Liver (tissue), 9 donors: ENCODE measurements around the gene SRD5A1. TPM values are rescaled to one million over a fixed set of nuclear protein-coding genes. Genes with fewer than 3 reads are reported as not detected.
A peak's percentile ranks its signal among the peaks of the same experiment; 100 is the strongest.

Source experiments
- DNase-seq: peaks from one replicate; pipeline ENCODE4 v3.0.0-alpha.2; 2017; ENCODE audit warnings: low spot score
- H3K27ac ChIP-seq, 2 donors: one replicate each; pipeline ENCODE4 v1.7.0; 2013; ENCODE audit warnings: inconsistent platforms in 2 of 2, low read length in 2 of 2, control low read depth in 1 of 2, low read depth in 1 of 2, mild to moderate bottlenecking in 1 of 2
- H3K27me3 ChIP-seq, 4 donors: one replicate each; pipeline versions ENCODE4 v1.6.1 to v1.7.0; 2013; ENCODE audit warnings: low read length in 3 of 4, inconsistent platforms in 1 of 4, mild to moderate bottlenecking in 1 of 4, moderate library complexity in 1 of 4; ENCODE audit not compliant: control insufficient read depth in 4 of 4, insufficient read depth in 4 of 4
- H3K36me3 ChIP-seq, 4 donors: one replicate each; pipeline versions ENCODE4 v1.6.1 to v1.7.0; 2013; ENCODE audit warnings: low read length in 3 of 4, mild to moderate bottlenecking in 3 of 4, low read depth in 1 of 4, moderate library complexity in 1 of 4; ENCODE audit not compliant: control insufficient read depth in 4 of 4, insufficient read depth in 3 of 4
- H3K4me1 ChIP-seq, 4 donors: one replicate each; pipeline versions ENCODE4 v1.6.1 to v1.7.0; 2013; ENCODE audit warnings: low read length in 3 of 4, mild to moderate bottlenecking in 3 of 4, moderate library complexity in 1 of 4; ENCODE audit not compliant: control insufficient read depth in 4 of 4, insufficient read depth in 4 of 4
- H3K4me3 ChIP-seq, 3 donors: one replicate each; pipeline versions ENCODE4 v1.6.1 to v1.7.0; 2013; ENCODE audit warnings: low read length in 3 of 3, control low read depth in 1 of 3, low read depth in 1 of 3, mild to moderate bottlenecking in 1 of 3
- H3K9ac ChIP-seq, 2 donors: one replicate each; pipeline ENCODE4 v1.7.0; 2013; ENCODE audit warnings: low read length in 2 of 2, mild to moderate bottlenecking in 2 of 2, moderate library complexity in 2 of 2, control low read depth in 1 of 2, low read depth in 1 of 2
- H3K9me3 ChIP-seq, 4 donors: one replicate each; pipeline versions ENCODE4 v1.6.1 to v1.7.0; 2013; ENCODE audit warnings: low read length in 3 of 4; ENCODE audit not compliant: control insufficient read depth in 4 of 4
- ATF3 ChIP-seq: IDR thresholded peaks from 2 replicates; pipeline ENCODE4 v1.6.1; 2016; ENCODE audit warnings: antibody characterized with exemption
- EGR1 ChIP-seq, 2 donors: IDR thresholded peaks; 2 replicates each; pipeline ENCODE4 v1.6.1; 2016 to 2018; ENCODE audit warnings: antibody characterized with exemption in 2 of 2, low read depth in 2 of 2
- GABPA ChIP-seq, 2 donors: IDR thresholded peaks in 1 of 2; conservative IDR thresholded peaks in 1 of 2; 2 replicates each; pipeline ENCODE4 v1.6.1; 2016; ENCODE audit warnings: antibody characterized with exemption in 2 of 2, mild to moderate bottlenecking in 1 of 2, moderate library complexity in 1 of 2
- HNF4A ChIP-seq, 2 donors: conservative IDR thresholded peaks; 2 replicates each; pipeline ENCODE4 v1.6.1; 2016; ENCODE audit warnings: antibody characterized with exemption in 2 of 2, mild to moderate bottlenecking in 2 of 2
- HNF4G ChIP-seq: IDR thresholded peaks from 2 replicates; pipeline ENCODE4 v1.6.1; 2016; ENCODE audit warnings: antibody characterized with exemption
- JUND ChIP-seq, 2 donors: IDR thresholded peaks; 2 replicates each; pipeline ENCODE4 v1.6.1; 2016; ENCODE audit warnings: antibody characterized with exemption in 2 of 2
- NR2F2 ChIP-seq: IDR thresholded peaks from 2 replicates; pipeline ENCODE4 v1.6.1; 2016; ENCODE audit warnings: antibody characterized with exemption
- RAD21 ChIP-seq, 2 donors: IDR thresholded peaks; 2 replicates each; pipeline ENCODE4 v1.6.1; 2016; ENCODE audit warnings: antibody characterized with exemption in 2 of 2, mild to moderate bottlenecking in 2 of 2
- RXRA ChIP-seq, 2 donors: IDR thresholded peaks; 2 replicates each; pipeline ENCODE4 v1.6.1; 2017 to 2018; ENCODE audit warnings: antibody characterized with exemption in 2 of 2, mild to moderate bottlenecking in 1 of 2
- YY1 ChIP-seq: IDR thresholded peaks from 2 replicates; pipeline ENCODE4 v1.6.1; 2016; ENCODE audit warnings: antibody characterized with exemption, mild to moderate bottlenecking
- WGBS: extraction: QIAGEN DNeasy Blood & Tissue Kit; methylation state at CpG from one replicate; pipeline ENCODE4 v1.1.7; 2013; 5-methylcytosine and 5-hydroxymethylcytosine counted together
- polyA plus RNA-seq, 2 donors: library from polyadenylated mRNA; stranded (reverse) in 1 of 2; unstranded in 1 of 2; fragments of 200-250 nt in 1 of 2; fragments of >200 nt in 1 of 2; fragmentation: Nextera tagmentation in 1 of 2; extraction: Ambion mirVana in 1 of 2; gene quantifications; one replicate each; pipeline versions ENCODE4 v1.2.1 to v1.2.3, GENCODE V29; 2013 to 2015
- total RNA-seq, 2 donors: library from RNA; depleted of rRNA; stranded (reverse); fragments of >200 nt; gene quantifications; one replicate each; pipeline ENCODE4 v1.2.3, GENCODE V29; 2014
- TF ChIP-seq, protein P1 (sequence below): IDR thresholded peaks from 2 replicates; pipeline ENCODE4 v1.6.1; 2016; ENCODE audit warnings: antibody characterized with exemption, mild to moderate bottlenecking
- TF ChIP-seq, protein P2 (sequence below): fragments of 150-350 bp; IDR thresholded peaks from 2 replicates; pipeline ENCODE4 v1.5.1; 2017; ENCODE audit warnings: improper control_type of control experiment, low read depth, low read length; ENCODE audit not compliant: missing input control
- donor health status: healthy.
- donor health status: healthy.
- donor health status: healthy.
- donor health status: healthy.
- donor health status: healthy.

Gene SRD5A1
- total and polyA plus RNA-seq, 4 donors, result 6.3 to 87.0 (median 47.7) TPM

- H3K4me3 ChIP-seq, result peak overlapping the region; percentile 48 to 83 (median 63)
- H3K9ac ChIP-seq, result peak overlapping the region; percentile 17 to 82
- H3K9me3 ChIP-seq, result no peaks in the 10 kb centered on the region
- no peaks in the 10 kb centered on the region for H3K27me3 ChIP-seq
- TF ChIP-seq, protein P1, sequence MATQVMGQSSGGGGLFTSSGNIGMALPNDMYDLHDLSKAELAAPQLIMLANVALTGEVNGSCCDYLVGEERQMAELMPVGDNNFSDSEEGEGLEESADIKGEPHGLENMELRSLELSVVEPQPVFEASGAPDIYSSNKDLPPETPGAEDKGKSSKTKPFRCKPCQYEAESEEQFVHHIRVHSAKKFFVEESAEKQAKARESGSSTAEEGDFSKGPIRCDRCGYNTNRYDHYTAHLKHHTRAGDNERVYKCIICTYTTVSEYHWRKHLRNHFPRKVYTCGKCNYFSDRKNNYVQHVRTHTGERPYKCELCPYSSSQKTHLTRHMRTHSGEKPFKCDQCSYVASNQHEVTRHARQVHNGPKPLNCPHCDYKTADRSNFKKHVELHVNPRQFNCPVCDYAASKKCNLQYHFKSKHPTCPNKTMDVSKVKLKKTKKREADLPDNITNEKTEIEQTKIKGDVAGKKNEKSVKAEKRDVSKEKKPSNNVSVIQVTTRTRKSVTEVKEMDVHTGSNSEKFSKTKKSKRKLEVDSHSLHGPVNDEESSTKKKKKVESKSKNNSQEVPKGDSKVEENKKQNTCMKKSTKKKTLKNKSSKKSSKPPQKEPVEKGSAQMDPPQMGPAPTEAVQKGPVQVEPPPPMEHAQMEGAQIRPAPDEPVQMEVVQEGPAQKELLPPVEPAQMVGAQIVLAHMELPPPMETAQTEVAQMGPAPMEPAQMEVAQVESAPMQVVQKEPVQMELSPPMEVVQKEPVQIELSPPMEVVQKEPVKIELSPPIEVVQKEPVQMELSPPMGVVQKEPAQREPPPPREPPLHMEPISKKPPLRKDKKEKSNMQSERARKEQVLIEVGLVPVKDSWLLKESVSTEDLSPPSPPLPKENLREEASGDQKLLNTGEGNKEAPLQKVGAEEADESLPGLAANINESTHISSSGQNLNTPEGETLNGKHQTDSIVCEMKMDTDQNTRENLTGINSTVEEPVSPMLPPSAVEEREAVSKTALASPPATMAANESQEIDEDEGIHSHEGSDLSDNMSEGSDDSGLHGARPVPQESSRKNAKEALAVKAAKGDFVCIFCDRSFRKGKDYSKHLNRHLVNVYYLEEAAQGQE, result peak; percentile 17
- no peak for TF ChIP-seq HNF4A (conservative IDR thresholded peaks at IDR 0.05)
- peak in 1 of 2 donors; percentile 46 for TF ChIP-seq EGR1 (IDR thresholded peaks at IDR 0.05; ENCODE audit: low read depth in 2 of 2)
- H3K36me3 ChIP-seq, result no peaks in the 10 kb centered on the region
- H3K27ac ChIP-seq, result peak overlapping the region; percentile 88 to 100
- peak; percentile 97 for DNase-seq
- H3K4me1 ChIP-seq, result peaks cover 11 to 39% (median 30%) of the 10 kb centered on the region in 4 donors
- under 1% methylated on average over 85 of the region's 85 CpGs for WGBS
These were observed 79.5 kb downstream of the SRD5A1 start for GRCh38 chr5:6712577-6713273.

DNA sequence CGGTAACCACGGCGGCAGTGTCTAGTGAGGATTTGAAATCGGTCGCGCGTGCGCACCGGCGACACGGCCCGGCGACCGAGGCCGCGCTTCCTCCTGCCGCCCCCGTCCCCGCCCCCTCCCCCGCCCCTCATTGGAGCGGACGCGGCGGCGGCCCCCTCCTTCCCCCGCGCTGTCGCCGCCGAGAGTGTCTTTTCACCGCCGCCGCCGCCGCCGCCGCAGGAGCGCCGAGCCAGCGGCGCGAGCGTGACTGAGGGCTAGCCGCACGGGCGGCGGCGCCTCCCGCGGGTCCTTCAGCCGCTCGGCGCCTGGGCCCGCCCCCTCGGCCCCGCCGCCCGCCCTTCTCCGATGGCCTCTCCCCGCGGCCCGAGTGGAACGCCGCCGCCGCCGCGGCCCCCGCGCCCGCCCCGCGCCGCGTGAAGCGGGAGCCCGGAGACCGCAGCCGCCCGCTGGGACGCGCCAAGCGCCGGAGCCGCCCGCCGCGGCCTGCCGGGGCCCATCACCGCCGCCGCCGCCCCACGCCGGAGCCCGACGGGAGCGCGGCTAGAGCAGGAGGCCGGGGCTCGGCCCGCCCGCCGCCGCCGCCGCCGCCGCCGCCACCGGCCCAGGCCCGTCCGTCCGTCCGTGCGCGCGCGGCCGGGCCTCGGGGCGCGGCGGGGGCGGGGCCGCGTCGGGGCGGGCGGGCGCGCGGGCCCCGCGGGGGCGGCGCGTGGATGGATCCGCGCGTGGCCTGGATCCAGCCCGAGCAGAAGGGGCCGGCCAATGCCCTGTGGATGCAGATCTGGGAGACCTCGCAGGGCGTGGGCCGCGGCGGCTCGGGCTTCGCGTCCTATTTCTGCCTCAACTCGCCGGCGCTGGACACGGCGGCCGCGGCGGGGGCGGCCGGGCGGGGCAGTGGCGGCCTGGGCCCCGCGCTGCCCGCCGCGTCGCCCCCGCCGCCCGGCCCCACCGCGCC, 80.3 kb downstream of the SRD5A1 start, which contains the start of gene TENT4A:
Gene TENT4A, plus strand, starts transcription at position 159 of the 952 bp plus-strand sequence. Its CDS starts 552 bp downstream, at position 711.
- TF ChIP-seq GABPA (IDR thresholded peaks at IDR 0.05 in 1 of 2, conservative IDR thresholded peaks at IDR 0.05 in 1 of 2) (no peak), HNF4G (no peak), RAD21 (IDR thresholded peaks at IDR 0.05) (no peak), JUND (IDR thresholded peaks at IDR 0.05) (no peak), YY1 (no peak), NR2F2 (no peak), ATF3 (no peak), RXRA (IDR thresholded peaks at IDR 0.05) (no peak)
- TF ChIP-seq, protein P2, sequence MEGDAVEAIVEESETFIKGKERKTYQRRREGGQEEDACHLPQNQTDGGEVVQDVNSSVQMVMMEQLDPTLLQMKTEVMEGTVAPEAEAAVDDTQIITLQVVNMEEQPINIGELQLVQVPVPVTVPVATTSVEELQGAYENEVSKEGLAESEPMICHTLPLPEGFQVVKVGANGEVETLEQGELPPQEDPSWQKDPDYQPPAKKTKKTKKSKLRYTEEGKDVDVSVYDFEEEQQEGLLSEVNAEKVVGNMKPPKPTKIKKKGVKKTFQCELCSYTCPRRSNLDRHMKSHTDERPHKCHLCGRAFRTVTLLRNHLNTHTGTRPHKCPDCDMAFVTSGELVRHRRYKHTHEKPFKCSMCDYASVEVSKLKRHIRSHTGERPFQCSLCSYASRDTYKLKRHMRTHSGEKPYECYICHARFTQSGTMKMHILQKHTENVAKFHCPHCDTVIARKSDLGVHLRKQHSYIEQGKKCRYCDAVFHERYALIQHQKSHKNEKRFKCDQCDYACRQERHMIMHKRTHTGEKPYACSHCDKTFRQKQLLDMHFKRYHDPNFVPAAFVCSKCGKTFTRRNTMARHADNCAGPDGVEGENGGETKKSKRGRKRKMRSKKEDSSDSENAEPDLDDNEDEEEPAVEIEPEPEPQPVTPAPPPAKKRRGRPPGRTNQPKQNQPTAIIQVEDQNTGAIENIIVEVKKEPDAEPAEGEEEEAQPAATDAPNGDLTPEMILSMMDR, result no peak
- H3K4me1 ChIP-seq, result peaks cover 11 to 44% (median 31%) of the 10 kb centered on the region in 4 donors
- no peaks in the 10 kb centered on the region for H3K36me3 ChIP-seq
- H3K9me3 ChIP-seq, result no peaks in the 10 kb centered on the region
- peak; percentile 51 for DNase-seq
- H3K4me3 ChIP-seq, result peak within 1 kb of the TSS; percentile 70 to 83 (median 71)
- H3K27ac ChIP-seq, result peak within 1 kb of the TSS; percentile 88 to 100
- peak within 1 kb of the TSS; percentile 17 to 82 for H3K9ac ChIP-seq
- H3K27me3 ChIP-seq, result no peaks in the 10 kb centered on the region
- WGBS, result under 1% methylated on average over 174 of the region's 174 CpGs
